Measurements from ENCODE around the gene UBL4A. TPM values are rescaled to one million over a fixed set of nuclear protein-coding genes. Genes with fewer than 3 reads are reported as not detected.

Gene UBL4A
- total RNA-seq, 1 experiment from 2014 or later, result 26.7 TPM

- Mint-ChIP-seq H3K27ac (ENCODE audit: low read depth, unreplicated experiment) (no peak overlapping the region), H3K4me3 (ENCODE audit: unreplicated experiment) (no peak overlapping the region), H3K4me1 (ENCODE audit: insufficient read depth, unreplicated experiment) (no peaks in the 10 kb centered on the region), H3K36me3 (ENCODE audit: insufficient read depth, unreplicated experiment) (peaks cover 35% of the 10 kb centered on the region), H3K27me3 (ENCODE audit: insufficient read depth, unreplicated experiment) (peaks cover 13% of the 10 kb centered on the region), H3K9me3 (ENCODE audit: unreplicated experiment) (no peaks in the 10 kb centered on the region)
- DNase-seq (ENCODE audit: unreplicated experiment), result no peak
- intact Hi-C loops (cut with micrococcal nuclease), result no loop called here
- ChIA-PET POLR2A (interaction anchor here (1.4 kb wide), 1 partner anchor 8 kb away, joined by 3 read pairs; no protein-coding TSS in a partner anchor), CTCF (interaction anchor here (0.7 kb wide), 1 partner anchor 59 kb away, joined by 3 read pairs; no protein-coding TSS in a partner anchor)
- BruUV-seq (replicated peaks), result no TSS peak
- no peak for TF ChIP-seq CTCF (IDR thresholded peaks at IDR 0.05; ENCODE audit: unreplicated experiment)
Observed at GRCh38 chrX:154469880-154470279, 16.5 kb downstream of the UBL4A start.

GRCh38 chrX:154469114-154469513 is 17.3 kb downstream of the UBL4A start:
- H3K36me3 Mint-ChIP-seq (ENCODE audit: insufficient read depth, unreplicated experiment), result peaks cover 35% of the 10 kb centered on the region
- DNase-seq (ENCODE audit: unreplicated experiment), result no peak
- no peak for TF ChIP-seq CTCF (IDR thresholded peaks at IDR 0.05; ENCODE audit: unreplicated experiment)
- H3K27ac Mint-ChIP-seq (ENCODE audit: low read depth, unreplicated experiment), result no peak overlapping the region
- ChIA-PET CTCF (interaction anchor here (0.7 kb wide), 1 partner anchor 58 kb away, joined by 3 read pairs; no protein-coding TSS in a partner anchor), POLR2A (interaction anchor here (1.4 kb wide), 1 partner anchor 9 kb away, joined by 3 read pairs; no protein-coding TSS in a partner anchor)
- H3K9me3 Mint-ChIP-seq (ENCODE audit: unreplicated experiment), result no peaks in the 10 kb centered on the region
- H3K4me1 Mint-ChIP-seq (ENCODE audit: insufficient read depth, unreplicated experiment), result no peaks in the 10 kb centered on the region
- BruUV-seq (replicated peaks), result no TSS peak
- intact Hi-C loops (cut with micrococcal nuclease), result no loop called here
- no peak overlapping the region for H3K4me3 Mint-ChIP-seq (ENCODE audit: unreplicated experiment)
- H3K27me3 Mint-ChIP-seq (ENCODE audit: insufficient read depth, unreplicated experiment), result peaks cover 13% of the 10 kb centered on the region

GRCh38 chrX:154468217-154468616 is 18.2 kb downstream of the UBL4A start:
- BruUV-seq (replicated peaks), result no TSS peak
- Mint-ChIP-seq H3K36me3 (ENCODE audit: insufficient read depth, unreplicated experiment) (peaks cover 30% of the 10 kb centered on the region), H3K9me3 (ENCODE audit: unreplicated experiment) (no peaks in the 10 kb centered on the region), H3K27me3 (ENCODE audit: insufficient read depth, unreplicated experiment) (peaks cover 6% of the 10 kb centered on the region), H3K4me3 (ENCODE audit: unreplicated experiment) (no peak overlapping the region), H3K27ac (ENCODE audit: low read depth, unreplicated experiment) (no peak overlapping the region), H3K4me1 (ENCODE audit: insufficient read depth, unreplicated experiment) (no peaks in the 10 kb centered on the region)
- no peak for DNase-seq (ENCODE audit: unreplicated experiment)
- no peak for TF ChIP-seq CTCF (IDR thresholded peaks at IDR 0.05; ENCODE audit: unreplicated experiment)
- ChIA-PET CTCF (no interaction called here), POLR2A (interaction anchor here (1.4 kb wide), 1 partner anchor 9 kb away, joined by 3 read pairs; no protein-coding TSS in a partner anchor)
- intact Hi-C loops (cut with micrococcal nuclease), result no loop called here

- no peak for TF ChIP-seq CTCF (IDR thresholded peaks at IDR 0.05; ENCODE audit: unreplicated experiment)
- DNase-seq (ENCODE audit: unreplicated experiment), result no peak
- H3K27me3 Mint-ChIP-seq (ENCODE audit: insufficient read depth, unreplicated experiment), result no peaks in the 10 kb centered on the region
Observed at GRCh38 chrX:154467556-154467955, 18.9 kb downstream of the UBL4A start.

More at GRCh38 chrX:154467556-154467955, 18.9 kb downstream of the UBL4A start:
- no peaks in the 10 kb centered on the region for H3K9me3 Mint-ChIP-seq (ENCODE audit: unreplicated experiment)
- no peak overlapping the region for H3K4me3 Mint-ChIP-seq (ENCODE audit: unreplicated experiment)
- intact Hi-C loops (cut with micrococcal nuclease), result no loop called here
- peaks cover 28% of the 10 kb centered on the region for H3K36me3 Mint-ChIP-seq (ENCODE audit: insufficient read depth, unreplicated experiment)
- ChIA-PET CTCF (no interaction called here), POLR2A (no interaction called here)
- no peaks in the 10 kb centered on the region for H3K4me1 Mint-ChIP-seq (ENCODE audit: insufficient read depth, unreplicated experiment)
- BruUV-seq (replicated peaks), result no TSS peak
- no peak overlapping the region for H3K27ac Mint-ChIP-seq (ENCODE audit: low read depth, unreplicated experiment)
